Esophagus mucosa (tissue), 1 donor: ENCODE measurements around the gene SLC22A23. TPM values are rescaled to one million over a fixed set of nuclear protein-coding genes. Genes with fewer than 3 reads are reported as not detected.

Source experiments
- ATAC-seq: fragments of 200-7000 bp; cut with Tn5 transposase; one replicate; pipeline ENCODE4 v1.9.1; 2020
- total RNA-seq: library from RNA; stranded (reverse); gene quantifications from one replicate; pipeline ENCODE4 v1.2.4, GENCODE V29; 2023
- donor health status: DM: yes; HTN: yes; CAD: no.

Gene SLC22A23
- total RNA-seq, 1 donor from 2014 or later, result 36.3 TPM

DNA sequence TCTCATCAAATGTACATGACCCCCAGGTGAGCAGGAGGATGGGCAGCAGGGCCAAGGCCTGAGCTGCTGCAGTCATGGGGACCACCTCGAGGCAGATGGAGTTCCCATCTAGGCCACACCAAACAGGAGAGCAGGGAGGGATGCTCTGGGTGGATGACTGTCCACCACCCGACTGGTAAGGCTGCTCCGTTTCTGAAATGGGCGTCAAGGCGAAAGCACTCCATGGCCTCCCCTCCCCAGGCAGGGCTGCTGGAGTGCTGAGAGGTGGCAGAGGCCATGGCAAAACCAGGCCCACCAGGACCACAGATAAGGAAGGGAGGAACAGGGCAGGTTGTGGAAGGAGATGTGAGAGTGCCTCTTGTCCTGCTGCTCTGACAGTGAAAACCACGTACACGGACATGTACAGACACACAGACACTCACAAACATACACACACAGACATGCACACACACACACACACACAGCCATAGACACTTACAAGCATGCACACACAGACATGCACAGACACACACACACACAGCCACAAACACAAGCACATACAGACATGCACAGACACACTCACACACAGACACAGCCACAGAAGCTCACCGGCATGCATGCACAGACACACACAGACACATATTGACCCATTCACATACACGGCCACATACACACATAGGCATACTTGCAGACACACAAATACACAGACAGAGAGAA lies 104.9 kb downstream of the SLC22A23 start:
- no peak for ATAC-seq

DNA sequence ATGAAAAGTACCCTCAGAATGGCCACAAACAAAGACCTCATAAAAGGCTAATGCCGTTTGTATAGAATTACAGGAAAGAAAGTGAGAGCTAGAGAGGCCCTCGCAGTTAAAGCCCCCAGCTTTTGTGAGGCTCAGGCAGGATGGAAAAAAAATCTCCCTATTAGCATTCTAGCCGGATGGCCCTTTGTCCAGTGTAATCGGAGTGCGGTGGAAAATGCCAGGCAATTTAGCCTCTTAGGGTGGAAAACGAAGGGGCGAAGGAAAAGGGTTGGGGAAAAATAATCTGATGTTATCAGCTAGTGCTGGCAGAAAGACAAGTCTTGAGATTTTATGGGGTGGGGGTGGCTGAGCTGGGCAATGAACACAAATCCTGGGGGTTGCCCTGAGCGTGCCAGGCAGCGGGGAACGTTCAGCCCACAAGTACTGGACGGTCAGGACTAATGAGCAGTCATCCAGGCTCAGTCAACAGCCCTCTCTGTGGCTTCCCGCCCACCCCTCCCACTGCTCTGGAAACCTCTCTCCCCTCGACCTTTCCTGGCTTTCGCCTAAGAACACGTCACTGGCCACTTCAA lies 105.7 kb downstream of the SLC22A23 start:
- ATAC-seq, result no peak

DNA sequence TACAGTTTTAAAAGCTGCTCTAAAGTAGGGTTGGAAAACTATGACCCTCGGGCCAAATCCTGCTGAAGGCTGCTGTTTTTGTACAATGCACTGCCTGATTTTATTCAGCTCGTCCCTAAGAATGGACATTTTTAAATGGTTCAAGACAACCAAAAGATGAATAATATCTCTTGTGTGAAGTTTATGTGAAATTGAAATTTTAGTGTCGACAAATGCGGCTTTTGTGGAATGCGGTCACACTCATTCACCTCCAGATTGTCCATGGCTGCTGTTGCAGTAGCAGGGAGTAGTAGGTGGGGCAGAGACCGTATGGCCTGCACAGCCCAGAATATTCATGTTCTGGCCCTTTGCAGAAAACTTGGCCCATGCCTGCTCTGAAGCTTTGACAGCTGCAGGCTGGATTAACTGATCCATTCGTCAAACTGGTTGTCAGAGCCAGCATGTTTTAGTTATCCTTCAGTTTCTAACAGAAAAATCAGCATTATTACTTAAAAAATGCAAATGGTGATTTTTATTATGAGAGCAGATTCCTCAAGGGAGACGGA lies 106.5 kb downstream of the SLC22A23 start:
- no peak for ATAC-seq

DNA sequence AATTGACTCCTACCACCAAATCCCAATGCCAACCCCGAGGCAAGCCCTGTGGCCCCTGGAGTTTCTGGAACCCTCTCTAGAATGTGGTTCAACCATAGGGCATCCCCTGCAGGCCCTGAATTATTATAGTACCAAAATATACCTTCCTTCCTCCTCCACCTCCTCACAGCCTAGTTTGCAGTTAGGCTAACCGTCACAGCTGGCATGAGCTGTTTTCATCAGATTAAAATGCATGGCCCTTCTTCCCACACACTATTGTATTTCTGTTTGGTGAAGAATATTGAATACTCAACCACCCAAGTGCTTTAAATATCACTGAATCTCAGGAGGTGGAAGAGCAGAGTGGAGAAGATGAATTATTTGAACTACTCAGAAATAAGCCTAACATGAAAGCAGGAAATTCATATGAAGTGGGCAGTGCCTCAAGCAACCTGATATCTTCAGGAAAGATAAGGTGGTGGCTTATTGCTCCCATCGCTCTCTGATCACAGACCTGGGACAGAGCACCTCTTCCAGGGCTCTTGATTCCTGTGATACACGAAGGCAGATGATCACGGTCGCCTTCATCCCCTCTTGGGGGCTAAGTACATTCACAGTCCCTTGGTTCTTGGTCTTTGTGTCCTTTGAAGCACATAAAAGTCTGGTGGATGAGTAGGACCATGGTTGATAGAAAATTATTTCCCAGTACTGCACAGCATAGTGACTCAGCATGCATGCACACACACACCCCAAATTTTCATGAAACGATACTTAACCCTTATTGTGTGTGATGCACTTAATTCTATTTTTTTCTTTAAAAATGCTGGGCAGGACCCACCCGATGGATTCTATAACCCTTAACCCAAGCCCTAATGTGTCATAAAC lies 107.2 kb downstream of the SLC22A23 start:
- no peak for ATAC-seq

DNA sequence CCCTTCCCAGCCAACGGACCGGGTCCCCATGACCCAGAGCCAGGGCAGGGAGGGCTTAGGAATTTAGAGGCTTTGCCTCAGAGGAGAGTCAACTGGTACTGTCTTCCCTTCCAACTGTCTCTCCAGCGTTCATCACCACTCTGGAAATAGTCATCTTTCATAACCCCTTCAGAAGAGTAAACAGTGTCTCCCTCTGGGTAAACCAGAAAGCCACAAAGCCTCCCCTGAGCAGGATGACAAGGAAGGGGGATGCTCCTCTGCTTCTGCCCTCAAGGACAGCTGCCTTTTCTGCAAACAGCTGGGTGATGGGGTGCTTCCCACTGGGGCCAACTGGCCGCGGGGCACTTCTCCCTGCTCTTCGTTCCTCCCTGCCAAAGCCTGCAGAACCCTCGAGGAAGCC lies 108.0 kb downstream of the SLC22A23 start:
- ATAC-seq, result no peak

DNA sequence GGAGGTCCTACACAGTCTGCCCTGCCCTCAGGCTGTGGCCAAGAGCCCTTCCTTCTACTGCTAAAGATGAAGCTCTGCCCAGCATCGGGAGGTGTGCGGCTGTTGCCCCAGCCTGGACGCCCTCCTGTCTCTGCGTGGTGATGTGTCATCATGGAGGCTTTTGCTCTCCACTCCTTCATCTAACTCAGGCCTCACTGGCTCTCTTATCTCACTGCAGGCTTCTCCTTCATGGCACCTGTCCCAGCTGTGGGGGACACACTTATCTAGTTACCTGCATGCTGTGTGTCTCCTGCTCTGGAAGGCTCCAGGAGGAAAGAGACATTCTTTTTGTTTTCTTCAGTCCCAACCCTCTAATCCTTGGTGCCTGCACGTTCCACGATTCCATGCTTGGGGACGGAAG lies 109.0 kb downstream of the SLC22A23 start:
- no peak for ATAC-seq

DNA sequence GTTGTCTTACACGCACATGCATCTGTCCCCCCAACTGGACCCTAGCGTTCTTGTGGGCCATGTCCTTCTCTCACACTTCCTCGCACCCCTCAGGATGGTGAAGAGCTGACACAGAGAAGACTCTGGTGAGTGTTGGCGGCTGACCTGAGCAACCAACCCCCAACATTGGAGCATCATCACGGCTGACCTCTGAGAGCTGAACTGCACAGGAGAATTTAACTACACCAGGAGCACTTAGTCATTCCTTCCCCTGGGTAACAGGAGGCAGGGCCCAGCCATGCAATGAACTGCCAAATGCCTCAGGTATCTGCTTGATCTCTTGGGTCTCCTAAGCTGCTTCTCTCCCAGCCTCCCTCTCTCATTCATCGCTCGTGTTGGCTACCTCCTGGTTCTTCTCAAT lies 109.6 kb downstream of the SLC22A23 start:
- no peak for ATAC-seq

DNA sequence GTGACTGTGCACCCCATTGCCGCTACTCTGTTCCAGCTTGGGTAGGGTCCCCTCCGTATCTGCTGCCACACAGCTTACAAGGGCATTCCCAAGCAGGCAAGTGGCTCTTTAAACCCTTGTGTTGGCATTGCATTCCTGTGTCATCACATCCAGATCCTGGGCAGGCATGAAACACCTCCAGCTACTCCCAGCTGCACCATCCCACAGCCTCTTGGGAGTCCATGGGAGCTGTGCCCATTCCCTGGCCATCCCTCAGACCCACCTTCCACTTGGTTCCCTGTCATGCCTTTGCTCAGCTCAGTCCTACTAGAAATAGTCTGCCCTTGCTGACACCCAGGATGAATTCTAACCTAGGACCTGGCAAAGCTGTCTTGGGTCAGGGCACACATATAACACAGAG lies 110.4 kb downstream of the SLC22A23 start:
- ATAC-seq, result no peak

DNA sequence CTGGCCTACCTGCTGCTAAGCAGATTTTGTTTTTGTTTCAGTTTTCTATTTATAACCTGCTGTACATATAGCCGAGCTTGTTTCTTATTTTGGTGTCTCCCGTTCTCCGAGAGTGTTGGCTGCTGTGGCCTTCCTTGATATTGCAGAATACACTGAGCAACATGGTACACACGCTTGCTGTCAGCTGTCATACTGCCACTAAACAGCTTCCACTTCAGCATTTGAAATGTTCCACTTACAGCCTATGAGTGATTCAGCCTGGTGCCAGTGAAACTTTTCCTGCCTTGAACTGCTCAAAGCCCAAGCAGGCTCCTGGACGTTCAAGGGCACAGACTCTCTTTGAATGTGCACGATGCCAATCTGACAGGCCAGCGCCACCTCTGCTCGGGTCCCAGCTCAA lies 111.0 kb downstream of the SLC22A23 start:
- no peak for ATAC-seq

DNA sequence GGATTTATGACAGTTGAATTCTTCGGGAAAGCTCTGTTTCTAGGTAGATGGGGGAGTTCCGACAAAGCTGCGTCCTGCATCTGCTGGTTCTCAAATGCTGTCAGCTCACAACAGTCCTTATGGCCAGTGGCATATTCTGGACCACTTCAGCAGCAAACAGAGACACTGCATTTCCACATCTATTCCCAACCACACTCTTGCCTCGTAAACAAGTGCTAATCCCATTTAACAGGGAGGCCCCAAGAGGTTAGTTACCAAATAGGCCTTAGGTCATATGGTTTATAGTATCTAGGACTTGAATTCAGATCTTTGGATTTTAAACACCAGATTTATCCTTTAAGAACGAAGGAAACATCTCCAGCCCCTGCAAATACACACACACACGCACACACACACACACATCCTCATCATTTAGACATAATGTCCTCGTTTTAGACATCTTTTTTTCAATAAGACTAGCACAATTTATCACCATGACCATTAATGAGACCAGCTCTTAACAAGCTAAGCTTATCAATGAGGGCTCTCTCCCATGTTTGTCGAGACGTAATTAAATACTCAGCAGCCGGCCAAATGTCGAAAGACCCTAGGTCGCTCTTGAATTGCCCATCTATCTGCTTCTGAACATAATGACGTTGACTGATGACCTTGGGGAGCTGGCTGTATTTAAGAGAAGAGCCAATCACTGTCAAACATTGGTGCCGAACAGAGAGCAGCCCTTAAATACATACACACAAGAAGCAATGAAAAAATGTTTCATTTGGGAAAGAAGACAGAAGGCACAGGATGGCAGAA lies 113.6 kb downstream of the SLC22A23 start:
- no peak for ATAC-seq

DNA sequence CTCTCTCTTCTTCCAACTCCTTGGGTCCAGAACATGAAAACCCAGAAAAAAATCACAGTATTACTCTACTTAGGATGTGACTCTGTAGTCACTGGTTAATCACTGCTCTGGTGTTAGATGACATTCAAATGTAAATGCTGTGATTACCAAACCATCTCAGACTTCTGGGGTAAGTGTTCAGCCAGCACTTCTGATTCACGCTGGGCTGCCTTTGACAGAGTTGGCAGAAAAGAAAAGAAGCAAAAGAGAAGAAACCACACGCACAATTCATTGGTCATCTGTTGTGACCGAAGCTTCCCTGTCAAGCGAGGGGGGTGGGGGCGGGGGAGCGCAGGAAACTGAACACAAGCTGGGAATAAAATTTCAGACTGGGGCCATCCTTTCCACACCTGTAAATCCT lies 115.4 kb downstream of the SLC22A23 start:
- ATAC-seq, result peak; percentile 32

DNA sequence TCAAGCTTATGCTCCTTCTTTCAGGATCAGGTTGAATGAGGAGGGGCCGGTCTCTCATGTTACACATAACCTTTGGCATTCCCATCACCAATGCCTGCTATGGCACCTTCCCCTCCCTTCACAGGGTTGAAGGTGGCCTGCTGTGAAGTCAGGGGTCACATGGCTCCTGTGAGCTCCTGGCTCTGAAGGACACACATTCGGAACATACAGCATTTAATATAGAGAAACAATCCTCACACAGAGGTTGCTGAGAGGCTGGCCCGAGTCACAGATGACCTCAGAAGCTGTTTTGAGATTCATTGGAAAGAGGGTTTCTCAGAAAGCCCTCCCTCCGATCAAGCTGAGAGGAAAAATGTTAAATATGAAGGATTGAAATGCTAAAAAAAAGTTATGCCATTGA lies 116.0 kb downstream of the SLC22A23 start:
- no peak for ATAC-seq

DNA sequence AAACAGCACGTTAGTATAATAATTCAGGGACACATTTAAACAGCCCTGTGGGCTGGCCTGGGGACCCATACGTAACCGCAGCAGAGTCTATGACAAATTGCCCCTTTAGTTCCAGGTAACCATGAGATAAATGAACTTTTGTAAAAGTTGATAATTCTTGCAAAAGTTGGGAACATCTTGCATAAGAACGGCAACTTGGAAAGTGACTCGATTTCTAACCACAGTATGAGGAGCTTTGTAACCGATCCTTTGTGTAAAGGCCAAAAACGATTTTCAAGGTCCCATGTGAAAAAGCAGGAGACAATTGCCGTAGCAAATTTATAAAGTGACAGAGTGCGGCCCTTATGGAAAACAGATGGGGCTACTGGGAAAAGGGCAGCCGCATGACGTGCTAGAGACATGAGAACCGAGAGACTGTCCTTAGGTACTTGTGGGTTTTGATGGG lies 116.5 kb downstream of the SLC22A23 start:
- no peak for ATAC-seq

DNA sequence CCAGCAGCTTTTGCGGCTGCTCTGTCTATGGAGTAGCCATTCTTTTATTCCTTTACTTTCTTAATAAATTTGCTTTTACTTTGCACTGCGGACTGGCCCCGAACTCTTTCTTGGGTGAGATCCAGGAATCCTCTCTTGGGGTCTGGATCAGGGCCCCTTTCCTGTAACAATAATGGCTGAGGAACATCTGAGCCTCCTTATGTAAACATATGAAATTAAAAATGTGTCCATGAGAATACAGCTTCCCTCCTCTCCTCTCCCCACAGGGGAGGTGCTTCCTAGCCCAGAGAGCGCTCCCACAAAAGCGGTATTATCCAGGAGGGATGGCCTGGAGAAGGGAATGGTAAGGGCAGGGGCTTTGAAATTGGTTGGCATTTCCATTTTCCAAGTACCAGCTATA lies 117.0 kb downstream of the SLC22A23 start:
- ATAC-seq, result no peak

DNA sequence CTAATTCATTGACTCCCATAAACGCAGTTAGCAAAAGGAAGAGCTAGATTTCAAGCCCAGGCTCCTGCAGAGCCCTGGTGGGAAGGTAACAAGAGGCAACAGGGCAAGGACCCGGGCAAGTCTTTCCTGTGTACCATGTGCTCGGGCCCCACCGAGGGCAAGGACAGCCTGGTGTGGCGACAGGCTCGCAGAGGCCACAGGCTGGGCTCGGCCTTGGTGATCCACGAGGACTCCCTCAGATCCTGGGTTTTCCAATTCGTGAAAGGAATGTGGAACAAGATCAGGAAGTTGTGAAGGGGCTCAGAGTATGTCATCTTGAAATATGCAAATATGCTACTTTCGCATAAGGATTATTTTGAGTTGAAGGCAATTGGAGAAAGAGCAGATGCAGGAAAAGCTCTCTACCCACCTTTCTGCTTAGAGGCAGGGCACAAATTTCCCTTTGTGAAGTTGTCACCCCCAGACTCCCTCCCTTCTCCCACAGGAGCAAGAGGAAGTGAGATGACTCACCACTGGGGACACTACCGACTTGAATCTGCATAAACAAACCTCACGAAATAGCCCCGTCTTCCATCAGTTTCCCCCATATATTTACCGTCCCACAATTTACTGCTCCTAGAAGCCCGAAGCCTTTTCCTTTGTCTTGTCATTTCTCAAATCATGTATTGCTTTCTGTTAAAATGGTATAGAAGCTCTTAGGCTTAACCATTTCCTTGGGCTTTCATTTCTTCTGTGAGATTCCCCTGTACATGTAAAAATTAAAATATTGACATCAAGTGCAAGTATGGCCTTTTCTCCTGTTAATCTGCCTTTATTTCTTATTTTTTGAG lies 119.1 kb downstream of the SLC22A23 start:
- no peak for ATAC-seq

DNA sequence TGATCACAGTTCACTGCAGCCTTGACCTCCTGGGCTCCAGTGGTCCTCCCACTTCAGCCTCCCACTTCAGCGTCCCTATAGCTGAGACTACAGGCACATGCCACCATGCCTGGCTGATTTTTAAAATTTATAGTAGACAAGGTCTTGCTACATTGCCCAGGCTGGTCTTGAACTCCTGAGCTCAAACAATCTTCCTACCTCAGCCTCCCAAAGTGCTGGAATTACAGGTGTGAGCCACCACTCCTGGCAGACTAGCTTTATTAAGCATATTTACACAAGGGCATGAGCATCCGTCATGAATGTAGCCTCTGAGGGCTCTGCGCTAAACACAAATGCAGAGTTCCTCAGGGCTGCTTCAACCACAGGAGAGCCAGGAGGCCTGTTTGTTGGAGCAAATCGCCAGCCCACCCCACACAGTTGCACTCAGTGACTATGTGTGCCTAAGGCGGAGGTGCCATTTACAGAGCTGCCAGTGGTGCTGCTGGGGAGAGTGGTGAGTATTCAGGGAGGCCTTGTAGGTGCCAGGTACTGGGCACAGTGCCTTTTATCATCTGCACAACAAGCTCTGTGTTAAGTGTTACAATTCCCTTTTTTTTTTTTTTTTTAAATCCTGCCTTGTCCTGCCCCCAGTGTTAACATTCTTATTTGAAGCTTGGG lies 119.9 kb downstream of the SLC22A23 start:
- no peak for ATAC-seq

DNA sequence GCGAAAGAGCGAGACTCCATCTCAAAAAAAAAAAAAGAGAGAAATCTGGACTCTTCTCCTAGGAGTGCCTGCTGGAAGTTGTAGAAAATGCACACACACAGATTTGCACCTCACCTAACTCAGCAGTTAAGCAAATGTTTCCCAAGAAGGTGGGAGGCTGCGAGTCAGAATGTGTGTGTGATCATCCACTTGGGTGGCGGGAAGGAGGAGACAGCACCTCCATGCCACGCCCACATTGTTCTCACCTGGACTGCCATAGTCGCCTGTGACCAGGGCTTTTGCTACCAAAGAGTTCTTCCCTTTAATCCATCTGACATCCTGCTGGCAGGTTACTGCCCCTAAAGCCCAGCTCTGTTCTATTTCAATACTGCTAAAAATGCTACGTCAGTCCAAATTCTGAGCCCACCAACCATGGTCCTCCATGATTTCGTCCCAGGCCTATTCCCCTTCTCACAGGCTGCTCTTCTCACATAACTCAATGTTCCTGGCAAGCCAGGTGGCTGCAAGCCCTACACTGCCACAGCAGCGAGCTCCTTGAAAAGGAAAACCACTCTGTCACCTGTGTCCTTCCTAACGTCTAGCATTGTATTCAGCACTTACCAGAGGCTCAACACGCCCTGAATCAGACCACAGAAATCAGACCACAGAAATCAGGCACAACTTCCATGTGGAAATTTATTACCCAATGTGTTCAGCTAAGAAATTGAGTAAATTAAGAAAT lies 120.6 kb downstream of the SLC22A23 start:
- ATAC-seq, result no peak

DNA sequence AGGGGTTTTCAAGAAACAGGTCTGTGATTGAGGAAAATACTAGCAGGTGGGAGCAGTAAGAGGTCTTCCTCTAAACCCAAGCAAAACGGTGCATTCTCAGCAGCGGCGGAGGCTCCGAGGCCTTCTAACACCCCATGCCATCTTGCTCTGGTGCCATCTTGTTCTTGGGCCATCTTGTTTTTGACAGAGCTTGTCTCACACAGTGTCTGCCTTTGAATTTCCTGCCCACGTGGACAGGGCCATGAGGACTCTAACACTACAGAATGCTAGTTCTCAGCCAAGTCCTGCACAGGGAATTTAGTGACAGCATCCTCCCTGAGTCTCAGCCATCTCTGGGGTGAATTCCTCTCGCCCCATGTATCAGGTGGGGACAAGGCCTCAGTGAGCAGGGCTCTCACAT lies 121.7 kb downstream of the SLC22A23 start:
- no peak for ATAC-seq

DNA sequence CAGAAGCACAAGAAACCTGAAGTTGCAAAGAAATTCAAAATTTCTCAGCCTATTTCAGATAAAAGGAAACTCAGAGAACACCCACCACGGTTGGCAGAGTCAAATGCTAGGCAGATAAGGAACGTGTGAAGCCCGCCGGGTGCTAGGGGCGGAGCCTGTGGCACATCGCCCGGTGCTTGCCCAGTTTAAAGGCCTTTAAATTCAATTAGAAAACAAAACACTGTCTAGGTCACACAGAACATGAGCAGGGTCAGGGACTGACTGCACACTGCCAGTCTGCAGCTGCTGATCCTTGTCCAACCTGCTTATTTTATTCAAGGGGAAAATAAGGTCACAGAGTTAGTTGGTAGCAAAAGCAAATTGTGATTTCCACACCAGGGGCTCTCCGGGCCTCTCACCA lies 122.3 kb downstream of the SLC22A23 start:
- ATAC-seq, result no peak

DNA sequence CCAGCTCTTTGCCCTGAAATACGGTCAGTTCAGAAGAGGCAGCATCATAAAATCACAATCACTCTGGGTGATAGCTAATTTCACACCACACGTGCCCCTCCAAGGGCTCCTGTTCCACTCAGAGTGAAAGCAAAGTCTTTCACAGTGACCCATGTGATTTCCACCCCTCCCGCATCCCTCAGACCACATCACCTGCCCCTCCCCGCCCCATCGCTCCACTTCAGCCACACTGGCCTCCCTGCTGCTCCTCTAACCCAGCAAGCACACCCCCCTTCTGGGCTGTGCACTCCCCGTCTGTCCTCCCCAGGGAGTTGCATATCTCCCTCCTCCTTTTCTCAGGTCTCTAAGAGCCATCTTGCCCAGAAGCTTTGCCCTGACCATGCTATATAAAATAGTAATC lies 123.6 kb downstream of the SLC22A23 start:
- ATAC-seq, result no peak
